IPS DF 4.7 (cell line): ENCODE results near the gene FADS1.

Experiments
- DNase-seq: peaks from one replicate; pipeline ENCODE4 v3.0.0-alpha.2; 2013; ENCODE audit warnings: low spot score; ENCODE audit errors: extremely low read depth

Gene FADS1

DNA sequence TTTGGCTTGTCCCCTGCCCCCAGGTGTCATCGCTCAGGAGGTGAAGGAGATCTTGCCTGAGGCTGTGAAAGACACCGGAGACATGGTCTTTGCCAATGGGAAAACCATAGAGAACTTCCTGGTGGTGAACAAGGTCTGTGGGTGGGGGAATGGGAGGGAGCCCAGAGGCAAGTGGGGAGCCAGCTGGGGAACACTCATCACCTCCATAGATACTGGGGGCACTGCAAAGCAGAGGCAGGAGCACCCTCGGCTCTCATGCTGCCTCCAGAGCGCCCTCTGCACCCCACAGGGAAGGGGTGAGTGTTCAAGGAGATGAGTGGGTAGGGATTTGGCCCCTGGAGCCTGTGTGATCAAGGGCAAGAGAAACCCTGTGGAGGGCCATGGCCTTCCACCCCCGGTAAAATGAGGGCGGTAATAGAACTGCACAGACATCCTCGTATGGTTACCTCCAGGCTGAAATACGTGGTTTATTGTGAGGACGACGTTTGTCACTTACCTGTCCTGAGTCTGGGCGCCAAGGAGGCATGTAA, 38.4 kb downstream of the FADS1 start:
- no peak for DNase-seq

DNA sequence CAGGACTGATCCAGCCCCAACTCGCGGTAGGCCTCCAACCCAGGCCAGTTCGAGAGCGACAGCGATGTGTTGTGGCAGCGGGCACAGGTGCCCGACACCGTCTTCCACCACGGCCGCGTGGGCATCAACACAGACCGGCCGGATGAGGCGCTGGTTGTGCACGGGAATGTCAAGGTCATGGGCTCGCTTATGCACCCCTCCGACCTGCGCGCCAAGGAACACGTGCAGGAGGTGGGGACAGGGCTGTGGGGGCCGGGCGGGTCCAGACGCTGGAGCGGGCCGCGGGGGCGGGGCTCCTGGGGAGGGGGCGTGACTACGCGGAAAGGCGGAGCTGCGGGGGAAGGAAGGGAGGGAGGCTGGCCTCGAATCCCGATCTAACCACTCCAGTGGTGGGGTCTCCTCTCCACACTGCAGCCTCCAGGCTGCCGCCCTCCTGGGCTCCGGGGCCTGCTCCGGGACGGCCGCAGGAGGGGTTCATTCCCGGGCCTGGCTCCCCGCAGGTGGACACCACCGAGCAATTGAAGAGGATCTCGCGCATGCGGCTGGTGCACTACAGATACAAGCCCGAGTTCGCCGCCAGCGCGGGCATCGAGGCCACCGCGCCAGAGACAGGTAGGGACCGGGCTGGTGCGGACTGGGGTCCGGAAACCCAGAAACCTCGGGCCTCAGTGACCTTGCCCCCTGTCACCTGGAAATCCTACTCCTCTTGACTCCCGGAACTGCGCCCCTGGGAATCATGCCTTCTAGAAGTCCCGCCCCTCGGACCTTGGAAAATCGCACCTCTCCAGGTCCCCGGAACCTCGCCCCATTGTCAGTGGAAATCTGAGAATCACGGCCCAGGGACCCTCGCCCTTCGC, 39.3 kb downstream of the FADS1 start:
- no peak for DNase-seq

DNA sequence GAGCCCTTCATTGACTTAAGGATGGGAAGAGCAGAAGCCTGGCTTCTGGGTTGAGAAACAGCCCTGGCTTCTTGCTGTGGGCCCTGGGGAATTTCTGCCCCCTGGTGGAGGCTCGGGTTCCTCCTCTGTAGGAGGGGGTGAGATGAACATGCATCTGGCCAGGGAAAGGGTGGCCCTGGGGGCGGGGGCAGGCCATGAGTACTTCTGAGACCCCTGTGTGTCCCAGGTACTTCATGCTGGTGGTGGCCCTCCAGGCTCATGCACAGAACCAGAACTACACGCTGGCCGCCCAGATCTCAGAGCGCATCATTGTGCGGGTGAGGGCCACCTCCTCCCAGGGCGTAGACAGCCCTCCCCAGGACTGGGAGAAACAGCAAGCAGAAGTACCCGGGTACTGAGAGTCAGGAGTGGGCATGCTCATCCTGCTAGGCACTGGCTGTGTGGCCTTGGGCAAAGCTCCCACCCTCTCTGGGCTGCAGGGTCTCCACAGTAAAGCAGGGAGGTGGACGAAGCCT, 40.2 kb downstream of the FADS1 start:
- no peak for DNase-seq

DNA sequence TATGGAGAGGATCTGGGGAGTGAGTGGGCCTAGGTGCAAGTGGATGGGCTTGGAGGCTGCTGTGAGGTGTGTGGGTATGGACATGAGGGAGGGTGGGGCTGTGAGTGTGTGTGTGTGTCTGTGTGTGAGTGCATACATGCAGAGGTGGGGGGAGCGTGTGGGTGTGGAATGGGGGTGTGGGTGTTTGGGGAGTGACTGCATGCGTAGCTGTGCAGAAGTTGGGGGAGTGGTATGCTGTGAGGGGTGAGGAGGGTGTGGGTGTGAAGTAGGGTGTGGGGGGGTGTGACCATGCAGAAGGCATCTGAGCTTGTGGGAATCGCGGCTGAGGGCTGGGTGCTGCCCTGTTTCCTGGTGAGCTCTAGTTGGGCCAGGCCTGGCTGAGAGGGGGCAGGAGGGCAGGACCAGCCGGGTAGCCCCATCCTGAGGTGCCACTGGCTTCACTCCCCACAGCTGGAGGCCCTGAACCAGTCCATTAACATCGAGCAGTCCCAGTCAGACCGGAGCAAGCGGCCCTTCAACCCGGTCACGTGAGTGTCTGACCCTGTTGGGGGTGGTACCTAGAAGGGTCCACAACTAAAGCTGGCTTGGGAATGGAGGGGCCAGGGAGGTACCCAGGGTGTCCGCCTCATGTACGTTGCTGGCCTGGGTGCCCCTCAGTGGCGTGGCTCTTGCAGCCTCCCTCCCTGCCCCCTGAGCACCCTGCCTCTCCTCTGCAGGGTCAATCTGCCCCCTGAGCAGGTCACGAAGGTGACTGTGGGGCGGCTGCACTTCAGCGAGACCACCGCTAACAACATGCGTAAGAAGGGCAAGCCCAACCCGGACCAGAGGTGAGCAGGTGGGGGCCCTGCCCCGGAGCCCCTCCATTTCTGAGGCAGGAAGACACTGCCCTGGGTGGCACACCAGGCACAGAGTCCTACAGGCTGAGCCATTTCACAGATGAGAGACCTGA, 40.9 kb downstream of the FADS1 start:
- no peak for DNase-seq

DNA sequence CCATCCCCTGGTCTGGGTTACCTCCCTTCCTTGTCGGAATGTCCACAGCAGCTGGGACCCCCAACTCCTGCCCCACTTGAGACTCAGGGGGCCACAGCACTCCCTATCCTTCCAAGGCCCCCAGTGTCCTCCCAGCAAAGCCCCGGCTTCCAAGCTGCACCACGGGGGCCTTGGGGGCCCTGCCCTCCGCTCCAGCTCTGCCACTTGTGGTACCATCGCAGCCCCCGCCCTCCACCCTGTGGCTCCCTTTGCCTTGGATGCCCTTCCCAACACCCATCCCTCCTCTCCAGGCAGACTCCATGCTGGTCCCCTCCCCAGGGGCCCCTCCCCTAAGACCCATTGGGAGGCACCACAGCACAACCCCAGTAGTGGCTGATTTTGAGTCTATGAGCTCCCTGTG, 41.7 kb downstream of the FADS1 start:
- no peak for DNase-seq

DNA sequence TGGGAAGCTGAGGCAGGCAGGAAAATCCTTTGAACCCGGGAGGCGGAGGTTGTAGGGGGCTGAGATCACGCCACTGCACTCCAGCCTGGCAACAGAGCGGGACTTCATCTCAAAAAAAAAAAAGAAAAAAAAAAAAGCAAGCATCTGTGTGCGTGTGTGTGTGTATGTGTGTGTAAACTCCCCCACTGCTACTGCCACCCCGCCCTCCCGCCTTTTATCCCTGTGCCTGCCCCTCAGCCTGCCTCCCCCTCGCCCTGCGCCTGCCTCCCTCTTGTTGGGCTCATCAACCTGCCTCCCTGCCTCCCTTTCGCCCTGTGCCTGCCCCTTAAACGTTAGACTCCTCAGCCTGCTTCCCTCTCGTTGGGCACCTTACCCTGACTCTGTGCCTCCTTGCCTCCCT, 42.4 kb downstream of the FADS1 start:
- no peak for DNase-seq

DNA sequence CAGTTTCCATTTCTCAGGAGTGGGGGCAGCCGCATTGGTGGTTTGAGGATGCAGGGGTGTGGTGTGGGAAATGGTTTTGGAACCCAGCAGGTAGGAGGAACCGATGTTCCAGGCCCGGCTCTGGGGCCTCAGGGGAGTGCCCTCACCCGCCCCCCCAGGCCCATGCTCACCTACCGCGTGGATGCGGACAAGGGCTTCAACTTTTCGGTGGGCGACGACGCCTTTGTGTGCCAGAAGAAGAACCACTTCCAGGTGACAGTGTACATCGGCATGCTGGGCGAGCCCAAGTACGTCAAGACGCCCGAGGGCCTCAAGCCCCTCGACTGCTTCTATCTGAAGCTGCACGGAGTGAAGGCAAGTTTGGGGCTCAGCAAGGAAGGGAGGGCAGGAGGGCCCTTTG, 43.0 kb downstream of the FADS1 start:
- DNase-seq: no peak

DNA sequence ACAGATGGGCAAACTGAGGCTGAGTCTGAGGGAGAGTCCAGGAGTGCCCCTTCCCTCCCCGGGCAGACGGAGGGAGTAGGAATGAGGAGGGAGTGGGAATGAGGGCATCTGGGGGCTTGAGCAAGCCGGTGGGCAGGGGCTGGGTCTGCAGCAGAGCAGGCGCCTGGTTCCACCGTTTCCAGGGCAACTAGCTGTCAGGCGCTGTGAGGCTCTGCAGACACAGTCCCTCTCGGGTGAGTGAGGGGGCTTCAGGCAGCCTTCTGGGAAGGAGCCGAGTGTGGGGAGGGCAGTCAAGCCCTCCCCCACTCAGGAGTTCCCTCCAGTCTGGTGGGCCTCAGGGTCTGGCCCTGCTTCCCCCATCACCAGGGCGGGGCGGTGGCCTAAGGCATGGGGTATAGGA, 43.4 kb downstream of the FADS1 start:
- no peak for DNase-seq

DNA sequence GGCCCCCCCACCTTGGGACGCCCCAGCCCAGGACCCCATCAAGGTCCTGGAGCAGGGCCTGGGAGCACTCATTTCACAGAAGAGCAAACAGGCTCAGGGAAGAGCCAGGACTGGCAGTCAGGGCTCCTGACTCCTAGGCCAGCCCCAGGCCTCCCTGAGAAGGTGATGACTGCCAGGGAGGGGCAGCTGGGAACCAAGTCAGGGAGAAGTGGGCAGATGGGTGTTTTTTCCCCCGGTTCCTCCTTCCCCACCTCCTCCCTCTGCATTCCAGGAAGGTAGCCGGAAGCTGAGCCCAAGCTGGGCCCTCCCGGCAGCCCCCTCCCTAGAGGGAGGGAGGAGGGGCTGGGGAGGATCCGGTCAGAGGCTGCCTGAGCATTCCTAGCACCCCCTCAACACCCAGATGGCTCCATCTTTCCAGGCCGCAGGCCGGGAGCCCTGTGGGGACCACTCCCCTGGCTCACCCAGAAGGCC, 44.8 kb downstream of the FADS1 start:
- DNase-seq: no peak

DNA sequence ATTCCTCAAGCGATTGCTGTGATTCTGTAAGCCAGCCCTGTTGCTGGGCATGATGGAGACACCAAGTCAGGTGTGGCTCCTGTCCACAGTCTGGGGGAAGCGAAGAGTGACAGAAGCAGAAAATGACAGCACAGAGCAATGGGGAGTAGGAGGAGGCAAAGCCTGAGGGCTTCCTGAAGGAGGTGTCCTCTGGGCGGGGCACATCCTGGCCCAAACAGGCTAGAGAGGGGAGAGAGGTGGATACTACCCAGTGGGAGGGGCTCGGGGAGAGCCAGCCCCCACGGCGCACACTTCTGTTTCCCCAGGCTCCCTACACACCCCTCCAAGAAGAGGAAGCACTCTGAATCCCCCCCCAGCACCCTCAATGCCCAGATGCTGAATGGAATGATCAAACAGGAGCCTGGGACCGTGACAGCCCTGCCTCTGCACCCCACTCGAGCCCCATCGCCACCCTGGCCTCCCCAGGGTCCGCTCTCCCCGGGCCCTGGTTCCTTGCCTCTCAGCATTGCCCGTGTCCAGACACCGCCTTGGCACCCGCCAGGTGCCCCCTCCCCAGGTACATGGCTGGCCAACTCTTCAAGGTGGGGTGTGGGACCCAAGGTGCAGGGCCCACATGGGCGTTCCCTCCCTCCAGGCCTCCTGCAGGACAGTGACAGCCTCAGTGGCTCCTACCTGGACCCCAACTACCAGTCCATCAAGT, 45.5 kb downstream of the FADS1 start:
- DNase-seq: no peak

DNA sequence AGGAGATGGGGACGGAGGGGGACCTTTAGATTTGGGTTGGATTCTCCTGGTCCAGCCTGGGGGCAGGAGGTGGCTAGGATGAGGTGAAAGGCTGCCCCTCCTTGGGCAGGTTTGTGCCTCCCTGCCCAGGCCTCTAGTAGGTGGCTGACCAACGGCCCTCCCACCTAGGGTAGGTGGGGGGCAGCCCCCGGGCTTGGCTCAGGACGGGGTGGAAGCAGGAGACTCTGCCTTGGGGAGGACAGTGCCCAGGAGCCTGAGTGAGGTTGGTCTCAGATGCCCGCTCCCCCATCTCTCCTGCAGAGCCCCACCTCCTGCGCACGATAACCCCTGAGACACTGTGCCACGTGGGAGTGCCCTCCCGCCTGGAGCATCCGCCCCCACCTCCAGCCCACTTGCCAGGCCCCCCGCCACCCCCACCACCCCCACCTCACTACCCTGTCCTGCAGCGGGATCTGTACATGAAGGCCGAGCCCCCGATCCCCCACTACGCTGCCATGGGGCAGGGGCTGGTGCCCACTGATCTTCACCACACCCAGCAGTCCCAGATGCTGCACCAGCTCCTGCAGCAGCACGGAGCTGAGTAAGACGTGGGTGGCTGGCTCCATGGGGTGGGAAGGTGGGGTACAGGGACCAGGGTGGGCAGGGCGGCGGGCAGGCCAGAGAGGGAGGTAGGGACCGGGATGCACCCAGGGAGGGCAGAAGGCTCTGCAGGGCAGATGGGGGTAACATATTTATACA, 46.7 kb downstream of the FADS1 start:
- no peak for DNase-seq

DNA sequence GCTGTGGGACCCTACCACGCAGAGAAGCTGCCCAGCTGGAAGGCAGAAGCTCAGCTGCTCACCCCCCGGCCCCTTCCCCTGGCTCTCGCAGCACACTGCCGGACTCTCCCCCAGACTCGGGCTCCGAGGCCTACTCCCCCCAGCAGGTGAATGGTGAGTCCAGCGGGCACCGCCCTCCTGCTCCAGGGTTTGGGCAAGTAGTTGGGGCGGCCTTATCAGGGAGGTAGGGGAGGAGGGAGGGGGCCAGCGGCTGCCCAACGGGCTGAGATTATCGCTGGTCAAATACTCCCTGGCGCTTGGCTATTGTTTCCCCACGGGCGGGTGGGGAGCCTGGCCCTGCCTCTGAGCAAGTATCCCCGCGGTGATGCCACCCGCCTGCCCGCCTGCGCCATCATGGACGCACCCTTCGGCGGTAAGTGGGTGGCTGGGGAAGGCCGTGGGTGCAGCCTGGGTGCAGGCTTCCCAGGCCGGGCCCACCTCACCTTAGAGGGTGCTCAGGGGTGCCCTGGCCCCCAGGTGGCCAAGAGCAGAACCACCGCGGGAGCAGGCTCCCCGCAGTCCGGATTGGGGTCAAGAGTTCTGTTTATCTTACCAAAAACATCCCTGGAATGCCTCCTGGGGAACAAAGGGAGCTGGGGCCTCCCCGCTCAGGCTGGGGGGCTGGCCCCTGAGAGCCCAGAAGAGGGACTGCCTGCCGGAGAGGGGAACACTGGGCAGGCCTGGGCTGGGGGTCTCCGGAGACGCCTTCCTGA, 47.5 kb downstream of the FADS1 start:
- DNase-seq: no peak

DNA sequence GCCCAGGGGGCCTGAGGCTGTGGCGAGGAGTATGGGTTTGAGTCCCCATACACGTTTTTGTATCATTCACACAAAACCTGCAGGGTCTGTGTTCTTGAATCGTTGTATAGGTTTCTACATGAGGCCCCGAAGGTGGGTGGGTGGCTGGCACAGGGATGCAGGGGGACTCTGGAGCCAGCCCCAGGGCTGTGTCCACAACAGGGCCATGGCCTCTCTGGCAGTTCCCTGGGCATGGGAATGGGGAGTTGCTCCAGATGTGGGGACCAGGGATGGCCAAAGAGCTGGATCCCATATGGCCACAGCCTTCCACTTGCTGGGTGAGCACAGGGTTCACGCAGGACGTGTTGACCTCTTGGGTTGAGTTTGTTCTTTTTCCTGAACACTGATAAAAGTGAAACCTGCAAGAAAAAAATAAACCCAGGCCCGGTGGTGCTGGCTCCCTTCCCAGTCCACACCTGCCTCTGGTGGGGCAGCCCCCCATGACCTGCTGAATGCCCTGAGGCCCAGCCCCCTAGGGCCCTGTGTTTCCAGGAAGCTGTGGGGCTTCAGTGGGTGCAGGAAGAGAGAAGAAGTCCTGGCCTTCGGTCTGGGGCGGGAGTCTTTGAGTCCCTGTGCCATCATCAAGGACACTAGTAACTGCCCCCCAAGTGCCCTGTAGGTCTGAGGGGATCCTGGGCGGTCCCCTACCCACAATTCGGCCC, 48.3 kb downstream of the FADS1 start:
- DNase-seq: no peak

DNA sequence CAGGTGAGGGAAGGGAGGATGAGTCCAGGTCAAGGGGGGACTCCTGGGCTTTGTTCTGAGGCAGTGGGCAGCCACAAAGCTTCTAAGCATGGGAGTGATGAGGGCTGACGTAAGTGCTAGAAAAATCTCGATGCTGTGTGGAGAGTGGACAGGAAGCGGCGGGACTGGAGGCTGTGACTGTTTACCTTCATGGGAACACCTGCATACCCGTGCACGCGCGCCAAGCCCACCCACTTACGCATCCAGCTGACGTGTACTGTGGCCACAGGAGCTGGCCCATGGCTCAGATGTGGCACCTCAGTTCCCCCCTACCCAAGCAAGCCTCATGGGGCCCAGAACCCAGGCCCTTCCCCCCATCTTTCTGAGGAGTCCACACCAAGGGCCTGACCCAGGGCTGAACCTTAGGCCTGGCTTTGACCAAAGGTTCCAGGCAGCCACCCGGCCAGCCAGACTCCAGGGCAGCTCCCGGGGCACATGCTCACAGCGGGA, 50.4 kb downstream of the FADS1 start:
- no peak for DNase-seq

DNA sequence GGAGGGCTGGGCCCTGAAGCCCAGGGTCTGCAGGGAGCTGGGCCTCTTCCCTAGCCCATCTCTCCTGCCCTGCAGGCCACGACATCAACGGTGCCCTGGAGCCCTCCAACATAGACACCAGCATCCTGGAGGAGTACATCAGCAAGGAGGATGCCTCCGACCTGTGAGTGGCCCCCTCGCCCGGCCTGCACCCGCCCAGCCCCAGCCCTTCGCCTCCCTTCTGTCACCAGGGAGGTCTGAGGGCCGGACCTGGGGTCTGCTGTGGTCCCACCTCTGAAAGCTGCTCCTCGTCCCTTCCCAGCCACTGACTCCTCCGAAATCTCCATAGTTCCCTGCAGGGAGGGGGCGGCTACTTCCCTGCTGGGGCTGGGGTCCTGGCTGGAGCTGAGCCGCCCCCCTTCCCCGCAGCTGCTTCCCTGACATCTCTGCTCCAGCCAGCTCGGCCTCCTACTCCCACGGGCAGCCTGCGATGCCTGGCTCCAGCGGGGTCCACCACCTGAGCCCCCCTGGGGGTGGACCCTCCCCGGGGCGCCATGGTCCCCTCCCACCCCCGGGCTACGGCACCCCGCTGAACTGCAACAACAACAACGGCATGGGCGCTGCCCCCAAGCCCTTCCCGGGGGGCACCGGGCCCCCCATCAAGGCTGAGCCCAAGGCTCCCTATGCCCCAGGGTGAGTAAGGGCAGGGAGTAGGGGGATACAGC, 51.1 kb downstream of the FADS1 start:
- no peak for DNase-seq

DNA sequence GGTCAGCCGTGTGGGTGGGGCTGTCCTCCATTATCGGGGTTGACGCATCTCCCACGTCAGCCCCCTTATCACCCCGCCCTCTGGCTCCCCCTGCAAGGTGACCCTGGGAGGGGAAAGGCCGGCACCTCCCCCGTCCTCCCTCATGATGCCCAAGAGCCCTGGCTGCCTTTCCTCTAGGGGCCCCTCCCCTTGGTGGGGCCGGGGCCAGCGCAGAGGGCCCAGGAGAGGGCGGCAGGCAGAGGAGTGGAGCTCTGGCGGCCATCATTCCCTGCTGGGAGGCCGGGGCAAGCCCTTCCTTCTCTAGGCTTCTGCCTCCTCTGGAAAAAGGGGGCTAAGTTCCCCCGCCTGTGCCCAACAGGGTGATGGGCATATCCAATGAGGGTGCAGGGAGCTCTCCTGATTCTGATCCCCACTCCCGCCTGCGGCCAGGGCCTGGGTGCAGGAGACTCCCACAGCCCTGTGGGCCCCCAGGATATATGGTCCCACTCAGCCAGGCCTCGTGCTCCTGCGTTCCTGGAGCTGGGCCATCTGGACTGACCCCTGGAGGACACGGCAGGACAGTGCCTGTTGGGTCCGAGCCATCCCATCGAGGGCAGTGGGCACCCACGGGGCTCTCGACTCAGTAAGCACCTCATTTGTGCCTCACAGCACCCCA, 52.1 kb downstream of the FADS1 start:
- DNase-seq: no peak

DNA sequence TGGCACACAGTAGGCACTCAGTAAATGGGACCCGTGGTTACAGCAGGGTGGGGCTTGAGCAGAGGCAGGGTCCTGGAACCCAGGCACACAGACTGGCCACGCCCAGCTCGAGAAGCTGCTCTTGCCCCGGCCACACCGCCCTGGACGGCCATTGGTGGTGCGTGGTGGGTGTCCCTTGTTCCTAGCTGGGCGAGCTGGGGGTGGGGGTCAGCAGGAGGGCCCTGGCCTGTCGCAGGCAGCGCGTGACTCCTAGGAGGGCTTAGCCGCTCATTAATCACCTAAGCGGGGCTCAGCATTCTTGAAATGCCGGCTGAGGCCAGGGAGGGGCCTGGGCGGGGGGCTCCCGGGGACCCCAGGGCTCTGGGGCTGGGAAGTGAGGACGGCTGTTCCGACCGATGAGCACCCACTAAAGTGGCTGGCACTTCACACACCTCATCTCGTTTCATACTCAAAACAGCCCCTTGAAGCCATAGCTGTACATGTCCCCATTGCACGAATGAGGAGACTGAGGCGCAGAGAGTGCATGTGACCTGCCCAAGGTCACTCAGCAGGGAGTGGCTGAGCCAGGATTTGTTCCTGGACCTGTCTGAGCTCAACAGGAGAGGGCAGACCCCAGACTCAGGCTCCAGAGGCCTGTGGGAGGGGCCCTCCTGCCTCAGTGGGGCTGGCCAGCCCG, 52.7 kb downstream of the FADS1 start:
- no peak for DNase-seq
